Gastroesophageal sphincter (tissue), 4 donors: ENCODE measurements around the gene CUX1. TPM values are rescaled to one million over a fixed set of nuclear protein-coding genes. Genes with fewer than 3 reads are reported as not detected.
A peak's percentile ranks its signal among the peaks of the same experiment; 100 is the strongest.

Experiments used
- ATAC-seq: fragments of 150-250 bp; one replicate; pipeline ENCODE4 v1.9.1; 2016; ENCODE audit warnings: mild to moderate bottlenecking, moderate library complexity
- H3K27ac ChIP-seq, 4 donors: fragments of 200-600 bp; sonication (generic) in 3 of 4; 1 replicate in 3 of 4; 2 replicates in 1 of 4; pipeline ENCODE4 v1.5.1; 2016 to 2019
- H3K27me3 ChIP-seq: fragments of 200-600 bp; sonication (generic); one replicate; pipeline ENCODE4 v1.5.1; 2019
- H3K36me3 ChIP-seq, 2 donors: fragments of 200-600 bp; sonication (generic); one replicate each; pipeline ENCODE4 v1.5.1; 2019; ENCODE audit warnings: control low read depth in 1 of 2
- H3K4me1 ChIP-seq, 3 donors: fragments of 200-600 bp; sonication (generic); 1 replicate in 2 of 3; 2 replicates in 1 of 3; pipeline ENCODE4 v1.5.1; 2016 to 2019; ENCODE audit warnings: control low read depth in 2 of 3
- H3K4me3 ChIP-seq, 2 donors: fragments of 200-600 bp; sonication (generic); one replicate each; pipeline ENCODE4 v1.5.1; 2019; ENCODE audit warnings: mild to moderate bottlenecking in 1 of 2, moderate library complexity in 1 of 2
- H3K9me3 ChIP-seq, 3 donors: fragments of 200-600 bp; sonication (generic); one replicate each; pipeline ENCODE4 v1.5.1; 2017 to 2019; ENCODE audit warnings: control low read depth in 2 of 3
- CTCF ChIP-seq, 4 experiments: fragments of 200-600 bp in 2 of 4; fragments of 450-650 bp in 2 of 4; sonication (generic) in 1 of 4; IDR thresholded peaks; one replicate each; pipeline ENCODE4 v1.5.1; 2017 to 2019; ENCODE audit warnings: antibody characterized with exemption in 4 of 4, mild to moderate bottlenecking in 2 of 4, moderate library complexity in 2 of 4
- EP300 ChIP-seq: sonication (generic); formaldehyde crosslinking; IDR thresholded peaks from one replicate; pipeline ENCODE4 v1.6.1; 2017; ENCODE audit warnings: antibody characterized with exemption, mild to moderate bottlenecking
- POLR2A ChIP-seq, 2 donors: fragments of 450-650 bp; IDR thresholded peaks; one replicate each; pipeline ENCODE4 v1.6.1; 2017; ENCODE audit warnings: antibody characterized with exemption in 2 of 2, mild to moderate bottlenecking in 2 of 2, moderate library complexity in 1 of 2
- POLR2AphosphoS5 ChIP-seq: sonication (generic); formaldehyde crosslinking; IDR thresholded peaks from one replicate; pipeline ENCODE4 v1.6.1; 2017; ENCODE audit warnings: antibody characterized with exemption
- WGBS, 2 donors: methylation state at CpG; one replicate each; pipeline ENCODE4 v1.1.5; 2018; ENCODE audit warnings: low coverage in 1 of 2; 5-methylcytosine and 5-hydroxymethylcytosine counted together
- total RNA-seq, 4 donors: library from RNA; depleted of rRNA; stranded (reverse); fragments of >200 nt; gene quantifications; one replicate each; pipeline ENCODE4 v1.1.0, GENCODE V29; 2016

The CUX1 gene
- total RNA-seq, 4 donors from 2014 or later = 84.4 to 134 (median 110) TPM

DNA sequence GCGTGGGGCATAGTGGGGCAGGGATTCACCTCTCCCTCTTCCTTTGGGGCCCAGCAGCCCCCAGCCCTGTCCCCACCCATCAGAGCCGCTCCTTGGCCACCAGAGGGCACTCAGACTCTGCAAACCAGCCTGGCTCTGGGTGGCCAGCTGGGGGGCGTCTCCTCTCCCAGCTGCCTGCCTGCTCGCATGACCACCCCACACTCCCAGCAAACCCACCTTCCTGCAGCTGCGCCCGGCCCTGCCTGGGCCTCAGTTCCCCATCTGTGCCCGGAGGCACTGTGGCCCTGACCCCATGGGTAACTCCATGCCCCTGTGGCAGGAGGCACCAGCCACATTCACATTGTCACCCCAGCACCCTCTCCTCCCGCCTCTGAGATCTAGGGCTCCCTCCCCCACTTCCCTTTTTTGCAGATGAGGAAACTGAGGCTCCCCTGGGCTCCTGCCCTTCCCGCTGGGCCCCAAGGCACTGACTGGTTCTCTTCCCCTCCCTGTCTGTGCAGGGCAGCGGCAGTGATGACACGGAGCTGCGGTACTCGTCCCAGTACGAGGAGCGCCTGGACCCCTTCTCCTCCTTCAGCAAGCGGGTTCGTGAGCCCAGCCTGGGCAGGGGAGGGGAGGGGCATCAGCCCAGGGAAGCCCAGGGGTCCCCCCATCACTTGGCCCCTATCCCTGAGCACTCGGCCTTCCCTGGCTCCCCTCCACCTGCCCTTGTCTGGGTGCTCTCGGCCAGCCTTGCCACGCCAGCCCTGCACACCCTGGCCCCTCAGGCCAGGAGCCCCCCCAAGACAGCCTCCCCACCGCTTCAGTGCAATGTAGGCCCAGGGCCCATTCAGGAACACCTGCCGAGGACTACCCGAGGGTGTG, 462.3 kb downstream of the CUX1 start:
- Histone ChIP-seq H3K4me1 (peaks cover 0 to 6% (median 0%) of the 10 kb centered on the region in 3 donors), H3K36me3 (peaks cover 0 to 5% of the 10 kb centered on the region in 2 donors), H3K27me3 (no peaks in the 10 kb centered on the region), H3K4me3 (no peak overlapping the region), H3K9me3 (no peaks in the 10 kb centered on the region), H3K27ac (no peak overlapping the region)
- WGBS, 2 donors = 0 to 33% methylated on average over 1 to 3 of the region's 23 CpGs
- ATAC-seq = peak; percentile 63
- TF ChIP-seq CTCF (IDR thresholded peaks at IDR 0.05) (peak in 3 of 4 experiments; percentile 67 to 93 (median 70)), EP300 (no peak), POLR2A (IDR thresholded peaks at IDR 0.05) (no peak)

DNA sequence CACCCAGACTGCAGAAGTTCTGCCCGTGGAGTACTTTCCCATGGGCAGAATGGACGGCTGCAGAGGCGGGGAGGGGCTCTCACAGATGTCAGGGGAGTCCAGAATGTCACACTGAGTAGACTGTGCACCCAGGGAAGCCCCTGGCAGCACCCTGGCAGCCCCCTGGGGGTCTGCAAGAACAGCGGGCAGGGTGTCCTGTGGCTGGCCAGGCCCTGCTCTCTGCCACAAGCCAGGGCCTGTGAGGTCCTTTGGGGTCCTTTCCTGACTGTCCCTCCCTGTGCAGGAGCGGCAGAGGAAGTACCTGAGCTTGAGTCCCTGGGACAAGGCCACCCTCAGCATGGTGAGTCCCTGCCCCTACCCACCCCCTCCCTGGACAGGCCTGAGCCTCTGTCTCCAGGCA, 463.1 kb downstream of the CUX1 start:
- H3K9me3 ChIP-seq = no peaks in the 10 kb centered on the region
- peaks cover 0 to 13% (median under 1%) of the 10 kb centered on the region in 3 donors for H3K4me1 ChIP-seq
- TF ChIP-seq POLR2A (IDR thresholded peaks at IDR 0.05) (no peak), EP300 (no peak), CTCF (IDR thresholded peaks at IDR 0.05) (no peak), POLR2AphosphoS5 (no peak)
- WGBS, 2 donors = no CpG with 5 or more reads among the region's 5 CpGs
- H3K4me3 ChIP-seq = no peak overlapping the region
- H3K27ac ChIP-seq = no peak overlapping the region
- no peaks in the 10 kb centered on the region for H3K36me3 ChIP-seq
- H3K27me3 ChIP-seq = no peaks in the 10 kb centered on the region
- ATAC-seq = no peak

DNA sequence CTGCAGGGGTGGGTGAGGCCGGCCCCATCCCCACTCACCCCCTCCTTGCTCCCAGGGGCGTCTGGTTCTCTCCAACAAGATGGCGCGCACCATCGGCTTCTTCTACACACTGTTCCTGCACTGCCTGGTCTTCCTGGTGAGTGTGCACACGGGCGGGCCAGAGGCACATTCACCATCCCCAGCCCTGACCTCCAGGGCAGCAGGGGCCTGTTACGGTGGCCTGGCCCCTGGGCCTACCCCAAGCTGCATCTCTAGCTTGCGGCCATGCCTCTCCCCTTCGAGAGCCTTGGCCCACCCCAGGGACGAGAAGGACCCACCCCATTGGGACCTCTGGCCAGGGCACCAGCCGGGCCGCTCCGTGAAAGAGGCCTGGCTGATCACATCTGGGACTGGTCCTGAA, 464.4 kb downstream of the CUX1 start:
- ATAC-seq = no peak
- H3K27me3 ChIP-seq = no peaks in the 10 kb centered on the region
- no peak overlapping the region for H3K4me3 ChIP-seq
- no peaks in the 10 kb centered on the region for H3K9me3 ChIP-seq
- no peaks in the 10 kb centered on the region for H3K36me3 ChIP-seq
- 93% methylated on average over 3 of the region's 14 CpGs; no CpG with 5 or more reads in 1 of the 2 donors for WGBS, 2 donors
- no peak overlapping the region for H3K27ac ChIP-seq
- no peak for TF ChIP-seq CTCF (IDR thresholded peaks at IDR 0.05)
- no peak for TF ChIP-seq POLR2A (IDR thresholded peaks at IDR 0.05)
- TF ChIP-seq EP300 = no peak
- TF ChIP-seq POLR2AphosphoS5 = no peak
- peaks cover 0 to 22% (median 6%) of the 10 kb centered on the region in 3 donors for H3K4me1 ChIP-seq

DNA sequence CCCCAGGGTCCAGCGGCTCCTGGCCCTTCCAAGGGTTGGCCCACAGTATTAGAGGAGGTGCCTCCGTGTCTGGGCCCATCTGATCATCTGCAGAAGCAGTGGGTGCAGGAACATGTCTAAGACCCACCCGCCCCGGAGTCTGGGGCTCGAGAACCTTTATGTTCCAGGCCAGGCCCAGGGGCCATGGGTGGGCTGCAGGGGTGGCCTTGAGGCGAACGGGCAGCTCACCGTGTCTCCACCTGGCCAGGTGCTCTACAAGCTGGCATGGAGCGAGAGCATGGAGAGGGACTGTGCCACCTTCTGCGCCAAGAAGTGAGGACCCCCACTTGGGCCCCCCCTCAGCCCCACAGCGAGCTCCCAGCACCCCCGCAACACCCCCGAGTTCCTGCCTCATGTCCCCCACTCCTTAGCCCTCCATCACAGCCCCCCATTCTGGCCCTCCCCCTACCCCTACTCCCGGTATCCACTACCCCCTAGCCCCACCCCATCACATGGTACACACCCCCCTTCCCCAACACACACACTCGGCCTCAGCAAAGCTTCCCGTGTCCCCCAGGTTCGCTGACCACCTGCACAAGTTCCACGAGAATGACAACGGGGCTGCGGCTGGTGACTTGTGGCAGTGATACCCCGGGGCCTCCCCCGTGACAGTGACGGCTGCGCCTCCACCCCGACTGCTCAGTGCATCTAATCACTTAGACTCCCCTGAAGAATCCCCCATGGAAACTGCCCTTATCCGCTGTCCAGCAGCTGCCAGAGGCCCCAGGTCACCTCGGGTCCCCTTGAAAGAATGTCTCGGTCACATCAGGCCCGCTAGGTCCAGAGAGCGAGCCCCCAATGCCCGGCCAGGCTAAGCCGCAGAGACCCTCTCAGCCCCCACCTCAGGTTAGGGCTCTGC, 465.3 kb downstream of the CUX1 start:
- Histone ChIP-seq H3K36me3 (no peaks in the 10 kb centered on the region), H3K9me3 (no peaks in the 10 kb centered on the region), H3K4me3 (no peak overlapping the region), H3K4me1 (peaks cover 0 to 31% (median 6%) of the 10 kb centered on the region in 3 donors), H3K27ac (no peak overlapping the region), H3K27me3 (no peaks in the 10 kb centered on the region)
- no peak for ATAC-seq
- 80% methylated on average over 6 of the region's 32 CpGs; no CpG with 5 or more reads in 1 of the 2 donors for WGBS, 2 donors
- no peak for TF ChIP-seq EP300
- TF ChIP-seq CTCF (IDR thresholded peaks at IDR 0.05) = no peak
- TF ChIP-seq POLR2AphosphoS5 = no peak
- TF ChIP-seq POLR2A (IDR thresholded peaks at IDR 0.05) = no peak
